Tibial nerve (tissue), 3 donors: ENCODE measurements around the gene AMFR.

ENCODE experiments used
- POLR2A ChIP-seq, 2 donors: fragments of 450-650 bp; IDR thresholded peaks; one replicate each; pipeline ENCODE4 v1.6.1; 2017; ENCODE audit warnings: antibody characterized with exemption in 2 of 2, mild to moderate bottlenecking in 2 of 2, moderate library complexity in 2 of 2
- TF ChIP-seq, protein P1 (sequence below), 5 experiments: fragments of 200-600 bp in 3 of 5; fragments of 450-650 bp in 2 of 5; sonication (generic) in 3 of 5; IDR thresholded peaks; one replicate each; pipeline ENCODE4 v1.5.1; 2016 to 2019; ENCODE audit warnings: antibody characterized with exemption in 5 of 5, mild to moderate bottlenecking in 3 of 5, moderate library complexity in 2 of 5

DNA sequence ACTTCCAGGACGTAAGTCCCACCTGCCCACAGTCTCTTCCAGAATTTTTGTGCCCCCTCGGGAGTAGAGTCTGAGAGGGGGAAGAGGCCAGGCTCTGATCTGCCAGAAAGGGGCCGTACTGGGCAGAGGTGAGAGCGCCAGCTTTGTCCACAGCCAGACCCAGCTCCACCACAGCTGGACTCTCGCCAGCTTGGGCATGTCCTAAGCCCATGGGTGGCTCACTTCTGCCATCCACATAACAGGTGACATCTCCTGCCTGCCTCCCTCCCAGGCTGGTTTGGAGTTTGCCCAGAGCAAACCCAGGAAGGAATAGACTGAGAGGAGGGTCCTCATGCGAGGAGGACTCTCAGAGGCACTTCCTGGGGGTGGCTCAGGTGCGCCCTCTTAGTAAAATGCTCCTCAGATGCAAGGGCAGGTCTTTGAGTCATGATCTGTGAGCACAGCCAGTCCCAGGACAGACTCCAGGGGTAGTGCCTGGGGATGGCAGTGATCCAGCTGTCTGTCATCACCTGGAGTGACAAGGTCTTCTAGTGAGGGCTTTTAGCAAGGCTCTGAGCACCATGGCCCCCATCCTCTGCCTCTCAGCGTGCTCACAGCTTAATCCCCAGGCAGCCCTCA, 89.2 kb downstream of the AMFR start:
- TF ChIP-seq, protein P1, sequence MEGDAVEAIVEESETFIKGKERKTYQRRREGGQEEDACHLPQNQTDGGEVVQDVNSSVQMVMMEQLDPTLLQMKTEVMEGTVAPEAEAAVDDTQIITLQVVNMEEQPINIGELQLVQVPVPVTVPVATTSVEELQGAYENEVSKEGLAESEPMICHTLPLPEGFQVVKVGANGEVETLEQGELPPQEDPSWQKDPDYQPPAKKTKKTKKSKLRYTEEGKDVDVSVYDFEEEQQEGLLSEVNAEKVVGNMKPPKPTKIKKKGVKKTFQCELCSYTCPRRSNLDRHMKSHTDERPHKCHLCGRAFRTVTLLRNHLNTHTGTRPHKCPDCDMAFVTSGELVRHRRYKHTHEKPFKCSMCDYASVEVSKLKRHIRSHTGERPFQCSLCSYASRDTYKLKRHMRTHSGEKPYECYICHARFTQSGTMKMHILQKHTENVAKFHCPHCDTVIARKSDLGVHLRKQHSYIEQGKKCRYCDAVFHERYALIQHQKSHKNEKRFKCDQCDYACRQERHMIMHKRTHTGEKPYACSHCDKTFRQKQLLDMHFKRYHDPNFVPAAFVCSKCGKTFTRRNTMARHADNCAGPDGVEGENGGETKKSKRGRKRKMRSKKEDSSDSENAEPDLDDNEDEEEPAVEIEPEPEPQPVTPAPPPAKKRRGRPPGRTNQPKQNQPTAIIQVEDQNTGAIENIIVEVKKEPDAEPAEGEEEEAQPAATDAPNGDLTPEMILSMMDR (IDR thresholded peaks at IDR 0.05) = no peak
- no peak for TF ChIP-seq POLR2A (IDR thresholded peaks at IDR 0.05)
